Small intestine (tissue), 7 donors: ENCODE measurements around the gene SORCS2. TPM values are rescaled to one million over a fixed set of nuclear protein-coding genes. Genes with fewer than 3 reads are reported as not detected.

Experiments
- DNase-seq, 2 donors: peaks; one replicate each; pipeline versions ENCODE4 v3.0.0 to v3.0.0-alpha.2; 2013
- FAIRE-seq: peaks from 2 replicates; lab custom pipeline; 2012; peaks lifted over from hg19 to GRCh38; lab: Jason Lieb, UNC
- H3K27ac ChIP-seq, 3 donors: one replicate each; pipeline ENCODE4 v1.5.1; 2013; ENCODE audit warnings: low read length in 2 of 3, mild to moderate bottlenecking in 2 of 3, control low read depth in 1 of 3, inconsistent platforms in 1 of 3, low read depth in 1 of 3, moderate library complexity in 1 of 3
- H3K27me3 ChIP-seq, 3 donors: one replicate each; pipeline ENCODE4 v1.6.1; 2013; ENCODE audit warnings: low read length in 3 of 3, inconsistent platforms in 1 of 3; ENCODE audit not compliant: control insufficient read depth in 3 of 3, insufficient read depth in 3 of 3
- H3K36me3 ChIP-seq, 3 donors: one replicate each; pipeline ENCODE4 v1.6.1; 2013; ENCODE audit warnings: low read length in 3 of 3, inconsistent platforms in 1 of 3, low read depth in 1 of 3, mild to moderate bottlenecking in 1 of 3, moderate library complexity in 1 of 3; ENCODE audit not compliant: control insufficient read depth in 3 of 3, insufficient read depth in 2 of 3
- H3K4me1 ChIP-seq, 3 donors: one replicate each; pipeline ENCODE4 v1.6.1; 2013; ENCODE audit warnings: low read length in 2 of 3, inconsistent platforms in 1 of 3, low read depth in 1 of 3, mild to moderate bottlenecking in 1 of 3, moderate library complexity in 1 of 3; ENCODE audit not compliant: control insufficient read depth in 3 of 3, insufficient read depth in 2 of 3
- H3K4me3 ChIP-seq, 3 donors: one replicate each; pipeline ENCODE4 v1.5.1; 2013; ENCODE audit warnings: low read length in 3 of 3, control low read depth in 1 of 3, inconsistent platforms in 1 of 3, low read depth in 1 of 3, mild to moderate bottlenecking in 1 of 3, moderate library complexity in 1 of 3
- H3K9me3 ChIP-seq, 2 donors: one replicate each; pipeline ENCODE4 v1.6.1; 2013; ENCODE audit warnings: low read depth in 1 of 2, low read length in 1 of 2; ENCODE audit not compliant: control insufficient read depth in 2 of 2, insufficient read depth in 1 of 2
- WGBS, 3 donors: extraction: QIAGEN DNeasy Blood & Tissue Kit; methylation state at CpG; one replicate each; pipeline ENCODE4 v1.1.7; 2013; 5-methylcytosine and 5-hydroxymethylcytosine counted together
- polyA plus RNA-seq, 4 donors: library from polyadenylated mRNA; stranded (reverse) in 3 of 4; unstranded in 1 of 4; fragments of 200-250 nt in 3 of 4; fragments of 120-200 nt in 1 of 4; gene quantifications; one replicate each; pipeline versions ENCODE4 v1.2.1 to v1.2.3, GENCODE V29; 2013
- donor health status: healthy with polysubstance abuse.
- donor health status: control.
- donor health status: control.
- donor health status: Bipolar disorder and iron deficiency.
- donor health status: healthy.

Gene SORCS2
- polyA plus RNA-seq, 4 donors: 0.63 to 3.3 (median 2.2) TPM; not detected in 1

GRCh38 chr4:7233006-7233580 is 40.8 kb downstream of the SORCS2 start:
- FAIRE-seq: no peak
- no peaks in the 10 kb centered on the region for H3K27me3 ChIP-seq
- peaks cover 0 to 3% of the 10 kb centered on the region in 2 donors for H3K9me3 ChIP-seq
- no peaks in the 10 kb centered on the region for H3K4me1 ChIP-seq
- WGBS, 3 donors: 73 to 81% (median 76%) methylated on average over 17 to 18 of the region's 18 CpGs
- no peak for DNase-seq
- H3K27ac ChIP-seq: no peak overlapping the region
- H3K4me3 ChIP-seq: no peak overlapping the region
- H3K36me3 ChIP-seq: no peaks in the 10 kb centered on the region

DNA sequence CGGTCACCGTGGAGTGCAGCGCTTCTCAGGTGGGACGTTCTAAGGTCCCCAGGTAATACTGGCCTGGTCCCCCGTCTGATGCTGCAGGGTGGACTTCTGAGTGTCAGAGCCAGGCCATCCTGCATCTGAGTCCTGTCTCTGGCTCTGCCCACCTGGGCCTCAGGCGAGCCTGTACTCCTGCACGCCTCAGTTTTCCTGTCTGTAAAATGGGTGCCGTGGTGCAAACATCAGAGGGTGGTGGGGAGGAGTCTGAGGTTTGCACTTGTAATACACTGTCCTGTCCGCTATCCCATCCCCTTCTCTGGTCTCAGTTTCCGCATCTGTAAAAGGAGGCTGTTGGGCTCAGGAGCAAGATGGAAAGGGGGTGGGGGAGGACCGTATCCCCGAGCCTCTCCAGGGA is 41.3 kb downstream of the SORCS2 start:
- H3K27me3 ChIP-seq: no peaks in the 10 kb centered on the region
- FAIRE-seq: no peak
- H3K9me3 ChIP-seq: peaks cover 0 to 7% of the 10 kb centered on the region in 2 donors
- no peak for DNase-seq
- H3K27ac ChIP-seq: no peak overlapping the region
- no peaks in the 10 kb centered on the region for H3K36me3 ChIP-seq
- no peak overlapping the region for H3K4me3 ChIP-seq
- H3K4me1 ChIP-seq: no peaks in the 10 kb centered on the region
- WGBS, 3 donors: 85 to 88% (median 85%) methylated on average over 12 of the region's 12 CpGs

DNA sequence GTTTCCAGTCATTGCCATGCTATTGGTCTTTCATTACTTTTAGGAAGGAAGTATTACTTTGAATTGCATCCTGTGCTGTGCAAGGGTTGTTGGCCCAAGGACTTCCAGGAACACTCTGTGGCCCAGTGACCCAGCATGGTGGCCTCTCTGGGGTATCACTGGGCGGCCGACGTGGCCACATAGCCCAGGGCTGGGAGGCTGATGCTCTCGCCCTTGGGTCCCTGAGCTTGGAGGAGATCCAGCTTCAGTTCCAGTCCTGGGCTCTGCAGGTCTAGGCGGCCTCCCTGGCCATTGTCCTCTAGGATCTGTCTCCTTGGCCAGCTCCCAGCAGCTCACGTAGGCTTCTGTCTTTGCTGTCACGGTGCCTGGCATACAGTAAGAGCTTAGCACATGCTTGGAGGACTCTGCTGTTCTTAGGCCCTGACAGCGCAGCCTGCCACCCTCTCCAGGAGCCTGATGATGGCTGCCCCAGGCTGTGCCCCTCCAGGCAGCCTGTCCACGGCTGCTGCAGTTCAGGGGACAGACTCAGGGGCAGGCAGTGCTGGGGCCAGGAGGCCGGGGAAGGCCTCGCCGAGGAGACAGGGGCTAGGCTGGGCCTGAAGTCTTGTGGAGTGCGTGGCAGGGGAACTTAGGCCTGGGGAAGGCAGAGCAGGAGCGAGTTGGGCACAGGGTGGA is 42.2 kb downstream of the SORCS2 start:
- FAIRE-seq: no peak
- 74 to 79% (median 78%) methylated on average over 14 of the region's 14 CpGs for WGBS, 3 donors

DNA sequence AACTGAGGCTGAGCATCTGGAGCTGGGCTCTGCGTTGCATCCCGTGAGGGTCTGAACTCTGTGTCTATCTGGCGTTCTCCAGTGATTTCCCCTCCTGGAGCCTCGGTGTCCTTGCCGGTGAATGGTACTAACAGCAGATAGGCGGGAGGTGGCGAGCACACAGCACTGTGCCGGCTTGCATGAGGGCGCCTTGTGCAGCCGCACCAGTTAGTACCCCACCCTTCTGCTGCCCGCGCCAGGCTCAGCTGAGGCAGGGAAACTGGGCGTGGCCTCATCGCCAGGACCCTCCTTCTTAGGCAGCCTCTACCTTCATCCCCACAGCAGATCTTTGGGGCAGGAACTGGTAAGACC is 42.7 kb downstream of the SORCS2 start:
- no peak for DNase-seq
- WGBS, 3 donors: 88 to 91% (median 88%) methylated on average over 14 of the region's 14 CpGs
- H3K27me3 ChIP-seq: no peaks in the 10 kb centered on the region
- peaks cover 0 to 8% of the 10 kb centered on the region in 2 donors for H3K9me3 ChIP-seq
- H3K36me3 ChIP-seq: no peaks in the 10 kb centered on the region
- no peak overlapping the region for H3K27ac ChIP-seq
- FAIRE-seq: no peak
- H3K4me1 ChIP-seq: no peaks in the 10 kb centered on the region
- H3K4me3 ChIP-seq: no peak overlapping the region

More for the DNA sequence above, 42.2 kb downstream of the SORCS2 start:
- H3K9me3 ChIP-seq: peaks cover 0 to 8% of the 10 kb centered on the region in 2 donors
- no peak overlapping the region for H3K4me3 ChIP-seq
- H3K27ac ChIP-seq: no peak overlapping the region
- no peaks in the 10 kb centered on the region for H3K4me1 ChIP-seq
- no peaks in the 10 kb centered on the region for H3K36me3 ChIP-seq
- DNase-seq: no peak
- no peaks in the 10 kb centered on the region for H3K27me3 ChIP-seq

DNA sequence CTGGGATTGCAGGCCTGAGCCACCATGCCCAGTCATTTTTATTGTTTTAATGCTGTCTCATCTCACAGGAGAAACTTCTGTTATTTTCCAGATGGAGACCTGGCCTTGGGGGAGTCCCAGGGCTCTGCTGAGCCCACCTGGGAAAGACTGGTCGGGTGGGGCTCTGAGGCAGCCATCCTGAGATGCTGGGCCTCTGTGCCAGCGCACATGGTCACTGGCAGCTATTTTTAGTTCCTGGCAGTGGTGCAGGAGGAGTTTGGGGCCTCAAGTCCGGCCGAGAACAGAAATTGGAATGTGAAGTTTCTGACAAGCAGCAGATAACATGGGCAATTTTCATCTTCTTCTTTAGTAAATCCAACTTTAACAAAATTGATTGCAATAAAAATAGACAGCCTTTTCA is 44.5 kb downstream of the SORCS2 start:
- DNase-seq (no peak), FAIRE-seq (no peak)
- 52 to 57% (median 56%) methylated on average over 4 of the region's 4 CpGs for WGBS, 3 donors
- H3K36me3 ChIP-seq: no peaks in the 10 kb centered on the region
- peaks cover 0 to 5% of the 10 kb centered on the region in 2 donors for H3K9me3 ChIP-seq
- H3K4me3 ChIP-seq: no peak overlapping the region
- no peak overlapping the region for H3K27ac ChIP-seq
- H3K27me3 ChIP-seq: no peaks in the 10 kb centered on the region
- no peaks in the 10 kb centered on the region for H3K4me1 ChIP-seq

GRCh38 chr4:7237873-7238272 is 45.5 kb downstream of the SORCS2 start:
- WGBS, 3 donors: 73 to 90% (median 86%) methylated on average over 6 of the region's 6 CpGs
- no peak overlapping the region for H3K27ac ChIP-seq

GRCh38 chr4:7238300-7238960 is 46.1 kb downstream of the SORCS2 start:
- Histone ChIP-seq H3K36me3 (no peaks in the 10 kb centered on the region), H3K27me3 (no peaks in the 10 kb centered on the region), H3K4me1 (no peaks in the 10 kb centered on the region), H3K4me3 (no peak overlapping the region), H3K9me3 (peaks cover 0 to 5% of the 10 kb centered on the region in 2 donors), H3K27ac (no peak overlapping the region)
- FAIRE-seq (no peak), DNase-seq (no peak)
- WGBS, 3 donors: 89 to 91% (median 89%) methylated on average over 11 to 12 of the region's 12 CpGs

More at GRCh38 chr4:7237873-7238272, 45.5 kb downstream of the SORCS2 start:
- Histone ChIP-seq H3K9me3 (peaks cover 0 to 5% of the 10 kb centered on the region in 2 donors), H3K36me3 (no peaks in the 10 kb centered on the region), H3K27me3 (no peaks in the 10 kb centered on the region), H3K4me1 (no peaks in the 10 kb centered on the region), H3K4me3 (no peak overlapping the region)
- DNase-seq: no peak
- no peak for FAIRE-seq

DNA sequence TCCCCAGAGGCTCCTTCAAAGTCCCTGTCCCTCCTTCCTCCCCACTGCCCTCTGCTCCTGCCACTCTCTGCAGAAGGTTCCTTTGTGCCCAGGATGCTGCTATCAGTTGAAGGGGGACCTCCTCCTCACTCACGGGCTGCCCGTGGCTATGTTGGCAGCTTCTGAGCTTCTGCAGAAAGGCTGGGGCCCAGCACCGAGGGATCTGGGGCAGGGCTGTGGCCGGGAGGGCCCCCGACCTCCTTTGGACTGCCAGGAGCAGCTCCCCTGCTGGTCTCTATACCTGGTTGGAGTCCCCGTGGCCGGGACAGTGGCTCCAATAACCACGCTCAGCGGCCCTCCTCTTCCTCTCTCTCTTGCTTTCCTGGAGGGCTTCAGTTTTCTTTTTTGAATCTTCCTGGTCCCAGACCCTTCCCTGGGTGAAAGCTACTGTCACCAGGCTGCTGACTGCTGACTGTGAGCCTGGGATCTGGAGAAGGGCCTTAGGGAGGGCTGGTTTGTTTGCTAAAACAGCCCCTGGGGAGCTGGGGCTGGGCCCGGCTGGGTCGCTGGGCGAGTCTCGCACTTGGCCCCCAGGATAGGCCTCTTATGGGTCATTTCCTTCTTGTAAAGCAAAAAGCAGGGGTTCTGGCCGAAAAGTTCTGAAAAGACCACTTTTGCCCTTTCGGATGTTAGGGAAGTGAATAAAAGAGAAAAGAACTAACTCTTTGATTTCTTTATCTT is 46.9 kb downstream of the SORCS2 start:
- no peak overlapping the region for H3K27ac ChIP-seq
- peaks cover 0 to 5% of the 10 kb centered on the region in 2 donors for H3K9me3 ChIP-seq
- DNase-seq: no peak
- H3K4me3 ChIP-seq: no peak overlapping the region
- FAIRE-seq: no peak
- H3K36me3 ChIP-seq: no peaks in the 10 kb centered on the region
- no peaks in the 10 kb centered on the region for H3K4me1 ChIP-seq
- H3K27me3 ChIP-seq: no peaks in the 10 kb centered on the region
- 68 to 80% (median 77%) methylated on average over 13 to 15 of the region's 15 CpGs for WGBS, 3 donors
